Effector memory CD8-positive, alpha-beta T cell (primary cell): ENCODE measurements around the gene TUBA1B.
"Not testable (repeated sequence)": the region's sequence is repeated elsewhere in the genome, so short reads cannot be mapped to it uniquely, and the experiment has no call there.

Experiments
- ATAC-seq: fragments of 150-1000 bp; cut with Tn5 transposase; replicated peaks from 2 replicates; pipeline ENCODE4 v1.10.0; 2021; ENCODE audit warnings: mild to moderate bottlenecking, moderate library complexity
- DNase-seq, 3 experiments: peaks; one replicate each; pipeline ENCODE4 v3.0.0; 2021
- H3K27ac Mint-ChIP-seq, 2 donors: one replicate each; pipeline ENCODE4 v1.8.0; 2022; ENCODE audit warnings: mild to moderate bottlenecking in 2 of 2, mixed read lengths in 2 of 2, moderate library complexity in 2 of 2
- H3K27me3 Mint-ChIP-seq, 2 donors: one replicate each; pipeline ENCODE4 v1.8.0; 2022; ENCODE audit warnings: mixed read lengths in 2 of 2
- H3K36me3 Mint-ChIP-seq: one replicate; pipeline ENCODE4 v1.8.0; 2022; ENCODE audit warnings: mild to moderate bottlenecking, moderate library complexity, mixed read lengths; ENCODE audit not compliant: insufficient read depth
- H3K4me1 Mint-ChIP-seq, 2 donors: one replicate each; pipeline ENCODE4 v1.8.0; 2022; ENCODE audit warnings: low read depth in 2 of 2, mixed read lengths in 2 of 2
- H3K4me3 Mint-ChIP-seq, 2 donors: one replicate each; pipeline ENCODE4 v1.8.0; 2022; ENCODE audit warnings: mild to moderate bottlenecking in 2 of 2, mixed read lengths in 2 of 2, moderate library complexity in 2 of 2
- H3K9me3 Mint-ChIP-seq, 2 donors: one replicate each; pipeline ENCODE4 v1.8.0; 2022; ENCODE audit warnings: mixed read lengths in 2 of 2
- total RNA-seq, 9 experiments: gene quantifications; one replicate each; lab custom pipeline; 2026; lab: John Stamatoyannopoulos, UW

TUBA1B gene
- 180 to 1,348 (median 420) reads per million in 9 experiments for total RNA-seq

GRCh38 chr12:49131051-49131893, at the start of gene TUBA1B:
Gene TUBA1B (minus strand): TSS chr12:49131395. CDS start chr12:49131300, 95 bp downstream.
- peak; percentile 85 to 88 (median 86) for DNase-seq
- peaks cover 56% of the 10 kb centered on the region for H3K36me3 Mint-ChIP-seq
- H3K27ac Mint-ChIP-seq: peak within 1 kb of the TSS; percentile 96 to 98
- peak; percentile 76 for ATAC-seq
- peaks cover 25 to 31% of the 10 kb centered on the region in 2 donors for H3K4me1 Mint-ChIP-seq
- H3K9me3 Mint-ChIP-seq: no peaks in the 10 kb centered on the region
- H3K4me3 Mint-ChIP-seq: peak within 1 kb of the TSS; percentile 97
- no peaks in the 10 kb centered on the region for H3K27me3 Mint-ChIP-seq

- peaks cover 2% of the 10 kb centered on the region for H3K36me3 Mint-ChIP-seq
- no peak for DNase-seq
- no peaks in the 10 kb centered on the region for H3K9me3 Mint-ChIP-seq
- H3K27ac Mint-ChIP-seq: no peak overlapping the region
- no peaks in the 10 kb centered on the region for H3K4me1 Mint-ChIP-seq
- peaks cover 0 to 16% of the 10 kb centered on the region in 2 donors for H3K27me3 Mint-ChIP-seq
- H3K4me3 Mint-ChIP-seq: no peak overlapping the region
- no peak for ATAC-seq
Observed at GRCh38 chr12:49174218-49174617, 43.0 kb upstream of the TUBA1B start.

DNA sequence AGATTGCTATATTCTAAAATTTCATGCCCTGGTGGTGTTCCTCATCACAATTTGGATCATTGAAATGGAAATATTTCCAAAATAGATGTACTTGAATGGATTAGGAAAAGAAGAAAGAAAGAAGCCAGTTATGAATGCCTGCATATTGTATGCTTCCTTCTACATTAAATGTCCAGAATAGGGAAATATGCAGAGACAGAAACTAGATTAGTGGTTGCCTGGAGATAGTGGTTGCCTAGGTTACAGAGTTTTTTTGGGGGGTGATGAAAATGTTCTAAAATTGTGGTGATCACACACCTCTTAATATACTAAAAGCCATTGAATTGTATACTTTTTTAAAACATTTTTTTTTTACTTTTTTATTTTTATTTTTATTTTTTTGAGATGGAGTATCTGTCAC, 39.7 kb upstream of the TUBA1B start:
- Mint-ChIP-seq H3K27me3 (peaks cover 0 to 8% of the 10 kb centered on the region in 2 donors), H3K9me3 (no peaks in the 10 kb centered on the region), H3K36me3 (no peaks in the 10 kb centered on the region), H3K4me3 (no peak overlapping the region), H3K27ac (no peak overlapping the region), H3K4me1 (no peaks in the 10 kb centered on the region)
- ATAC-seq (no peak), DNase-seq (no peak)

DNA sequence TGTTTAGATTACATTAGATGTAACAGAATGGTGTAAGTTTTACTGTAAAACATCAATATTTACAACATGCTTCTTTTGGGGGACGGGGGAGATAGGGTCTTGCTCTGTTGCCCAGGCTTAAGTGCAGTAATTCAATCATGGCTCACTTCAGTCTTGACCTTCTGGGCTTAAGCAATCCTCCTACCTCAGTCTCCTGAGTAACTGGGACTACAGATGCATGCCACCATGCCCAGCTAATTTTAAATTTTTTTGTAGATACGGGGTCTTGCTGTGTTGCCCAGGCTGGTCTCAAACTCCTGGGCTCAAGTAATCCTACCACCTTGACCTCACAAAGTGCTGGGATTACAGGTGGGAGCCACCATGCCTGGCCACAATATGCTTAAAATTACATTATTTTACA, 33.9 kb upstream of the TUBA1B start:
- Mint-ChIP-seq H3K9me3 (no peaks in the 10 kb centered on the region), H3K4me3 (no peak overlapping the region), H3K27me3 (peaks cover 0 to 4% of the 10 kb centered on the region in 2 donors), H3K27ac (no peak overlapping the region), H3K4me1 (no peaks in the 10 kb centered on the region), H3K36me3 (no peaks in the 10 kb centered on the region)
- DNase-seq (no peak), ATAC-seq (no peak)

DNA sequence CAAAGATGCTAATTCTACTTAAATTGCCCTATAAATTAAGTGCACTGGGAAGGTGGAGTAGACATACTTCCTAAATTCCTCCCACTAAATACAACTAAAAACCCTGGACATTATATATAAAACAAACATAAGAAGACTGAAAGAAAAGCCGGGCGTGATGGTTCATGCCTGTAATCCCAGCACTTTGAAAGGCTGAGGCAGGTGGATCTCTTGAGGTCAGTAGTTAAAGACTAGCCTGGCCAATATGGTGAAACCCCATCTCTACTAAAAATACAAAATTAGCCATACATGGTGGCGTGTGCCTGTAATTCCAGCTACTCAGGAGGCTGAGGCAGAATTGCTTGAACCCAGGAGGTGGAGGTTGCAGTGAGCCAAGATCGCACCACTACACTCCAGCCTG, 30.7 kb upstream of the TUBA1B start:
- not testable (repeated sequence) for H3K9me3 Mint-ChIP-seq, DNase-seq, H3K4me3 Mint-ChIP-seq, H3K27me3 Mint-ChIP-seq, H3K4me1 Mint-ChIP-seq, ATAC-seq, H3K36me3 Mint-ChIP-seq
- peak overlapping the region; percentile 9 to 33 for H3K27ac Mint-ChIP-seq

DNA sequence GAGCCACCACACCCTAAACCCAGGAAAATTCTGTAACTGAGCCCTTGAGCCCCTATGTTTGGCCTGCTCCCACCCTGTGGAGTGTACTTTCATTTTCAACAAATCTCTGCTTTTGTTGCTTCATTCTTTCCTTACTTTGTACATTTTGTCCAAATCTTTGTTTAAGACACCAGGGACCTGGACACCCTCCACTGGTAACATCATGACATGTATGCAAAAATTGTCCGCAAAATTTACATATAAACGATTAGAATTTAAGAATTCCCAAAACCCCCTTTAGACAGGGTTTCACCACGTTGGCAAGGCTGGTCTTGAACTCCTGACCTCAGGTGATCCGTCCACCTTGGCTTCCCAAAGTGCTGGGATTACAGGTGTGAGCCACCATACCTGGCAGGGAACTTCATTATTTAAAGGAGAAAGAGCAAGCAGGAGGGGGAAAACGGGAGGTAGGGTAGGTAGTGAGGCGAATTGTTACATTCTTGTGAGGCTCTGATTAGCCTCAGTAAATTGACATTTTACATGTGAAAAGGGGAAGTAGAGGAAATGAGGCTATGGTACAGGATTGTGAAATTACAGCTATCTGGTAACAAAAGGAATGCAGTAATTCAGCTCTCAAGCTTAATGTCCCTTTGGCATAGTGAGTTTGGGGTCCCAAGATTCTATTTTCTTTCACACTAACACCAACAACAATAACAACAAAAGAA, 30.0 kb upstream of the TUBA1B start:
- H3K4me3 Mint-ChIP-seq: no peak overlapping the region
- H3K9me3 Mint-ChIP-seq: no peaks in the 10 kb centered on the region
- H3K27me3 Mint-ChIP-seq: no peaks in the 10 kb centered on the region
- DNase-seq: no peak
- no peak for ATAC-seq
- no peaks in the 10 kb centered on the region for H3K36me3 Mint-ChIP-seq
- no peaks in the 10 kb centered on the region for H3K4me1 Mint-ChIP-seq
- no peak overlapping the region for H3K27ac Mint-ChIP-seq

DNA sequence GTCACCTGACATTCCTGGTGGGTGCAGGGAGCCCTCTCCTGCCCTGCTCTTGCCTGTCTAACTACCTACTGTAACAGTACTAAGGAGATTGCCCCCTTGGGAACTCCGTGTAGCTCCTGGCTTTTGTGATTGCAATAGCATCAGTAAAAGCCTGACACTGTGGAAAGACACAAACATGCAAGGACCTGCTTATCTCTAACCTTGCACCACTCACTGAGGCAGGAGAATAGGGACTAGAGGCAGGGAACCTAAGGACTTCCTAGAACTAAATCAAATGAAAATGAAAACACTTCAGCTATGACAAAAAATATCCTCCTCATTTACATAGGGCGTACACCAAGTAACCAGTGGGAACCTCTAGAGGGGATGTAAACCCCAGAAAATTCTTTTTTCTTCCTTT, 29.2 kb upstream of the TUBA1B start:
- no peak for ATAC-seq
- Mint-ChIP-seq H3K27ac (peak overlapping the region in 1 of 2 donors; percentile 15), H3K9me3 (no peaks in the 10 kb centered on the region), H3K27me3 (no peaks in the 10 kb centered on the region), H3K36me3 (no peaks in the 10 kb centered on the region), H3K4me1 (no peaks in the 10 kb centered on the region), H3K4me3 (no peak overlapping the region)
- no peak for DNase-seq

DNA sequence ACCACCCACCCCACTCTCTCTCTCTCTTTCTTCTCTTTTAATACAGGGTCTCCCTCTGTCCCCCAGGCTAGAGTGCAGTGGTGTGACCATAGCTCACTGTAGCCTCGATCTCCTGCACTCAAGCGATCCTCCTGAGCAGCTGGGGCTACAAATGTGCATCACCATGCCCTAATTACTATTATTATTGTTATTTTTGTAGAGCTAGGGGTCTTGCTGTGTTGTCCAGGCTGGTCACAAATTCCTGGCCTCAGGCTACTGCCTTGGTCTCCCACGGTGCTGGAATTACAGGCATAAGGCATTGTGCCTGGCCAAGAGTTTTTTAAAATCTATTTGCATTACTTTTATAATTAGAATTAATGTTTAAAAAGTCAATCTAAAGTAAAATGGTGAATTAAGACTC, 23.0 kb upstream of the TUBA1B start:
- no peaks in the 10 kb centered on the region for H3K36me3 Mint-ChIP-seq
- H3K27ac Mint-ChIP-seq: no peak overlapping the region
- no peaks in the 10 kb centered on the region for H3K27me3 Mint-ChIP-seq
- no peak for ATAC-seq
- H3K4me1 Mint-ChIP-seq: no peaks in the 10 kb centered on the region
- no peaks in the 10 kb centered on the region for H3K9me3 Mint-ChIP-seq
- H3K4me3 Mint-ChIP-seq: no peak overlapping the region
- no peak for DNase-seq

DNA sequence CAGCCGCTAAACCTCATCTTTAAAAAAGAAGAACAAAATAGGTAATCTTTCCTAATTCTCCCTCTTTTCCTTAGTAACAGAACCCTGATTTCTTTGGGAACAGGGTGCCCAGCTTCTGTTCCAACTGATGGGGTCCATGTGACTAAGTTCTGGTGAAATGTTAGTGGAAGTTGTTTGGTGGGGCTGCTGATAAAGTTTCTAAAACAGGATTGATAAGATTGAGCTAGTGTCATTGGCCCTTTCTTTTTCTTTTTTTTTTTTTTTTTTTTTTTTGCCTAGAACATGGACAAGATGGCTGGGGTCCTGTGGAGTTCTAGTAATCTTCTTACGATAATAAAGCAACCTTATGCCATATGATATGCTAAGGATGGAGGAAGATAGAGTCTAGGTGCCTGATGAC, 16.2 kb upstream of the TUBA1B start:
- Mint-ChIP-seq H3K4me1 (no peaks in the 10 kb centered on the region), H3K4me3 (no peak overlapping the region), H3K36me3 (no peaks in the 10 kb centered on the region), H3K27ac (peak overlapping the region in 1 of 2 donors; percentile 0), H3K27me3 (no peaks in the 10 kb centered on the region), H3K9me3 (no peaks in the 10 kb centered on the region)
- ATAC-seq (no peak), DNase-seq (no peak)

DNA sequence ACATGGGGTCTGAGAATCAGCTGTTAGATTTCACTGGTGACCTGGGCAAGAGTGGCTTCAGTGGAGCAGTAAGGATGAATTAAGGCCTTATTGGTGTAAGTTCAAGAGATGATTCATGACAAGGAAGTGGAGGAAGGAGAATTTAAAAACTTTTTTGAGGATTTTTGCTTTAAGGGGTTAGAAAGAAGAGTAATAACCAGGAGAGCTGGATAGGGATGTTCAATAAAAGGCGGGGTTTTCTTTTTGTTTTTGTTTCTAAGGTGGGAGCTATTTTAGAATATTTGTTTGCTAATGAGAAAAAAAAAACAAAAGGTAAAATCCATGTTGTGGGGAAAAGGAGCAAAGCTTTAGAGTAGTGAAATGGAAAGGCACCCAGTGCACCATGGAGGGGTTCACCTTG, 15.2 kb upstream of the TUBA1B start:
- ATAC-seq (no peak), DNase-seq (no peak)
- Mint-ChIP-seq H3K4me1 (no peaks in the 10 kb centered on the region), H3K4me3 (no peak overlapping the region), H3K9me3 (no peaks in the 10 kb centered on the region), H3K27me3 (no peaks in the 10 kb centered on the region), H3K27ac (no peak overlapping the region), H3K36me3 (no peaks in the 10 kb centered on the region)

DNA sequence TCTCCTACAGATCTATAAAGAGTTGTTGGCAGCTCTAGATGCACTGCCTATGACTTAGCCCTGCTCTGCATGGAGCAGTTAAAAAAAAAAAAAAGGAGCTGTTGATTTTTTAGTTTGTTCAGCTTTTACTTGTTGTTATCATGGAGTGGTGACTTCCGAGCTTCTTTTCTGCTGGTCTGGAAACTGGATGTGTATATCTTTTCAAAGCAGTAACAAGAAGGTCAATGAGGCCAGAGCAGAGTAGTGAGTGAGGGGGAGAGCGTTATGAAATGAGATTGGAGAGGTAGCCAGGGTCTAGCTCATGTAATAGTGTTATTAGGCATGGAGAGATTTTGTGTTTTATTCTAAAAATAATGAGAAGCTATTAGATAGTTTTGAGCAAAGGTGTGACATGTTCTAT, 13.2 kb upstream of the TUBA1B start:
- Mint-ChIP-seq H3K4me3 (no peak overlapping the region), H3K9me3 (no peaks in the 10 kb centered on the region), H3K4me1 (no peaks in the 10 kb centered on the region), H3K36me3 (no peaks in the 10 kb centered on the region), H3K27me3 (no peaks in the 10 kb centered on the region), H3K27ac (no peak overlapping the region)
- no peak for ATAC-seq
- DNase-seq: no peak

DNA sequence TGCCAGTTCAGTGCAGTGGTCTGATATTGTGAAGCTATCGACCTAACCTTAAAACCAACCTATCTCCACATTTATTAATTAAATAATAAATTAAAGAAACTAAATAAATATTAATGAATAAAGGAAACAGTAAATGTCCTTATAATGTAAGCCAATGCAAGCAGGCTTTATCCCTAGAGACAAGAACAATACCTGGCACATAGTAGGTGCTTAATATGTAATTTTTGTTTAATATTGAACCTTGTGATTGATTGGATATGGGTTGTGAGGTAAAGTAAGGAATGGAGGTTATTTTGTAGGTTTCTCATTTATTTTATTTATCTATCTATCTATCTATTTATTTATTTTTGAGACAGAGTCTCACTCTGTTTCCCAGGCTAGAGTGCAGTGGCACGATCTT, 7.8 kb upstream of the TUBA1B start:
- DNase-seq (no peak), ATAC-seq (no peak)
- H3K27ac Mint-ChIP-seq: no peak overlapping the region
- H3K9me3 Mint-ChIP-seq: no peaks in the 10 kb centered on the region
- H3K36me3 Mint-ChIP-seq: peaks cover 6% of the 10 kb centered on the region
- H3K4me1 Mint-ChIP-seq: no peaks in the 10 kb centered on the region
- H3K27me3 Mint-ChIP-seq: no peaks in the 10 kb centered on the region
- no peak overlapping the region for H3K4me3 Mint-ChIP-seq

GRCh38 chr12:49138587-49138986, 7.4 kb upstream of the TUBA1B start:
- no peak overlapping the region for H3K4me3 Mint-ChIP-seq
- no peaks in the 10 kb centered on the region for H3K4me1 Mint-ChIP-seq

DNA sequence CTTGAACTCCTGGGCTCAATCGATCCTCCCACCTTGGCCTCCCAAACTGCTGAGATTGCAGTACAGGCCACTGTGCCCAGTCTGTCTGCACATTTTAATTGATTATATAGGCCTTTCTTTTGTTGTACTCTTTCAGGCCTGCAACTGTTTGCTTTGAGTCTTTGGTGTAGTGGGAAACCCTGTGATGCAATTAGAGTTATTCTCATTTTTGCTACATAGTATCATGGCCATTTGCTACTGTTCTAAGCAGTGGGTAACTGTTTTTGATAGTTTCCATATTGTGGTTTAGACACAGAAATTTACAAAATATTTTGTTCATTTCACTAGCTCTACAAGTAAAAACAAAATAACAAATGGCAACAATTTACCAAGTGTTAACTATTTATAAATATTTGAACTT, 6.3 kb upstream of the TUBA1B start:
- Mint-ChIP-seq H3K27ac (no peak overlapping the region), H3K4me1 (peaks cover 0 to 2% of the 10 kb centered on the region in 2 donors), H3K4me3 (no peak overlapping the region), H3K27me3 (no peaks in the 10 kb centered on the region), H3K36me3 (peaks cover 6% of the 10 kb centered on the region), H3K9me3 (no peaks in the 10 kb centered on the region)
- ATAC-seq (no peak), DNase-seq (no peak)

More at GRCh38 chr12:49138587-49138986, 7.4 kb upstream of the TUBA1B start:
- peak overlapping the region in 1 of 2 donors; percentile 22 for H3K27ac Mint-ChIP-seq
- peaks cover 6% of the 10 kb centered on the region for H3K36me3 Mint-ChIP-seq
- H3K9me3 Mint-ChIP-seq: no peaks in the 10 kb centered on the region
- H3K27me3 Mint-ChIP-seq: no peaks in the 10 kb centered on the region
- DNase-seq (no peak), ATAC-seq (no peak)
